HEK293 (cell line): ENCODE data around the gene GRIK4.

Experiments used
- CTCF ChIA-PET: fragments of 350-600 bp; formaldehyde crosslinking; extraction: SDS; loops from one replicate; lab custom pipeline; 2021; ENCODE audit warnings: antibody characterized with exemption; lab: Yijun Ruan, JAX
- POLR2A ChIA-PET: fragments of 300-600 bp; formaldehyde crosslinking; extraction: SDS; loops from one replicate; lab custom pipeline; 2020; ENCODE audit warnings: antibody characterized with exemption, inconsistent platforms; lab: Yijun Ruan, JAX
- H3K27ac ChIP-seq: fragments of 200-500 bp; sonication (Bioruptor generic); 2 replicates; pipeline ENCODE4 v1.5.1; 2014; ENCODE audit warnings: low read depth, low read length, control low read depth, inconsistent platforms; ENCODE audit errors: extremely low read depth
- H3K36me3 ChIP-seq, 2 experiments: fragments of 200-500 bp in 1 of 2; sonication (Bioruptor generic) in 1 of 2; 1 replicate in 1 of 2; 2 replicates in 1 of 2; pipeline ENCODE4 v1.5.1; 2014 to 2017; ENCODE audit warnings: inconsistent platforms in 2 of 2, low read length in 2 of 2; ENCODE audit not compliant: control insufficient read depth in 2 of 2, insufficient read depth in 1 of 2
- H3K4me1 ChIP-seq: fragments of 200-500 bp; sonication (Bioruptor generic); 2 replicates; pipeline ENCODE4 v1.5.1; 2014; ENCODE audit warnings: mild to moderate bottlenecking, low read length, inconsistent platforms; ENCODE audit not compliant: control insufficient read depth, insufficient read depth
- H3K4me3 ChIP-seq: 2 replicates; pipeline ENCODE4 v1.5.1; 2011; ENCODE audit warnings: low read depth, mild to moderate bottlenecking, control low read depth, low read length, moderate library complexity
- H3K9me3 ChIP-seq: fragments of 200-500 bp; sonication (Bioruptor generic); 2 replicates; pipeline ENCODE4 v1.5.1; 2014; ENCODE audit warnings: low read depth, low read length, inconsistent platforms; ENCODE audit not compliant: control insufficient read depth, insufficient read depth
- EGR2 ChIP-seq: fragments of 450-650 bp; formaldehyde crosslinking; IDR thresholded peaks from 2 replicates; pipeline ENCODE4 v1.5.1; 2016; ENCODE audit warnings: low read depth, missing biosample characterization, missing genetic modification characterization
- GLIS2 ChIP-seq: fragments of 450-650 bp; formaldehyde crosslinking; IDR thresholded peaks from 2 replicates; pipeline ENCODE4 v1.5.1; 2016; ENCODE audit warnings: missing biosample characterization, missing genetic modification characterization
- IKZF3 ChIP-seq: fragments of 450-650 bp; IDR thresholded peaks from 2 replicates; pipeline ENCODE4 v1.5.0; 2018; ENCODE audit warnings: missing biosample characterization, mild to moderate bottlenecking, missing genetic modification characterization, moderate library complexity
- REPIN1 ChIP-seq: fragments of 450-650 bp; formaldehyde crosslinking; IDR thresholded peaks from 2 replicates; pipeline ENCODE4 v1.5.1; 2017; ENCODE audit warnings: missing biosample characterization, missing genetic modification characterization, low read depth
- ZBTB10 ChIP-seq: fragments of 450-650 bp; formaldehyde crosslinking; IDR thresholded peaks from 2 replicates; pipeline ENCODE4 v1.5.1; 2016; ENCODE audit warnings: missing biosample characterization, missing genetic modification characterization
- ZBTB20 ChIP-seq: fragments of 450-650 bp; formaldehyde crosslinking; IDR thresholded peaks from 2 replicates; pipeline ENCODE4 v1.5.1; 2016; ENCODE audit warnings: missing biosample characterization, missing genetic modification characterization
- ZFHX2 ChIP-seq: fragments of 450-650 bp; formaldehyde crosslinking; conservative IDR thresholded peaks from 2 replicates; pipeline ENCODE4 v1.5.1; 2016; ENCODE audit warnings: missing biosample characterization, missing genetic modification characterization
- ZFP37 ChIP-seq: fragments of 450-650 bp; formaldehyde crosslinking; IDR thresholded peaks from 2 replicates; pipeline ENCODE4 v1.5.1; 2016; ENCODE audit warnings: missing biosample characterization, missing genetic modification characterization
- ZNF112 ChIP-seq: fragments of 450-650 bp; formaldehyde crosslinking; IDR thresholded peaks from 2 replicates; pipeline ENCODE4 v1.5.0; 2017; ENCODE audit warnings: missing biosample characterization, missing genetic modification characterization
- ZNF169 ChIP-seq: fragments of 450-650 bp; formaldehyde crosslinking; IDR thresholded peaks from 2 replicates; pipeline ENCODE4 v1.5.1; 2016; ENCODE audit warnings: missing biosample characterization, missing genetic modification characterization
- ZNF175 ChIP-seq: fragments of 450-650 bp; formaldehyde crosslinking; IDR thresholded peaks from 2 replicates; pipeline ENCODE4 v1.5.1; 2016; ENCODE audit warnings: missing biosample characterization, missing genetic modification characterization
- ZNF184 ChIP-seq: fragments of 450-650 bp; IDR thresholded peaks from 2 replicates; pipeline ENCODE4 v1.5.1; 2018; ENCODE audit warnings: missing biosample characterization, mild to moderate bottlenecking, missing genetic modification characterization
- ZNF211 ChIP-seq: fragments of 450-650 bp; formaldehyde crosslinking; IDR thresholded peaks from 2 replicates; pipeline ENCODE4 v1.5.1; 2016; ENCODE audit warnings: low read depth, missing biosample characterization, missing genetic modification characterization
- ZNF266 ChIP-seq: fragments of 450-650 bp; formaldehyde crosslinking; IDR thresholded peaks from 2 replicates; pipeline ENCODE4 v1.5.1; 2016; ENCODE audit warnings: missing biosample characterization, missing genetic modification characterization, low read depth
- ZNF292 ChIP-seq: fragments of 450-650 bp; formaldehyde crosslinking; IDR thresholded peaks from 2 replicates; pipeline ENCODE4 v1.5.1; 2016; ENCODE audit warnings: low read depth, missing biosample characterization, missing genetic modification characterization, borderline replicate concordance
- ZNF473 ChIP-seq: fragments of 450-650 bp; formaldehyde crosslinking; IDR thresholded peaks from 2 replicates; pipeline ENCODE4 v1.5.1; 2017; ENCODE audit warnings: missing biosample characterization, missing genetic modification characterization
- ZNF488 ChIP-seq: fragments of 450-650 bp; formaldehyde crosslinking; IDR thresholded peaks from 2 replicates; pipeline ENCODE4 v1.5.1; 2016; ENCODE audit warnings: missing biosample characterization, missing genetic modification characterization
- ZNF514 ChIP-seq: fragments of 450-650 bp; formaldehyde crosslinking; IDR thresholded peaks from 2 replicates; pipeline ENCODE4 v1.5.1; 2016; ENCODE audit warnings: missing biosample characterization, missing genetic modification characterization
- ZNF561 ChIP-seq: fragments of 450-650 bp; IDR thresholded peaks from 2 replicates; pipeline ENCODE4 v1.5.1; 2018; ENCODE audit warnings: missing biosample characterization, missing genetic modification characterization, borderline replicate concordance
- ZNF580 ChIP-seq: fragments of 450-650 bp; formaldehyde crosslinking; IDR thresholded peaks from 2 replicates; pipeline ENCODE4 v1.5.1; 2016; ENCODE audit warnings: missing biosample characterization, missing genetic modification characterization
- ZNF677 ChIP-seq: fragments of 450-650 bp; IDR thresholded peaks from 2 replicates; pipeline ENCODE4 v1.5.0; 2018; ENCODE audit warnings: missing biosample characterization, mild to moderate bottlenecking, missing genetic modification characterization, moderate library complexity
- ZNF791 ChIP-seq: fragments of 450-650 bp; formaldehyde crosslinking; IDR thresholded peaks from 2 replicates; pipeline ENCODE4 v1.5.1; 2016; ENCODE audit warnings: missing biosample characterization, missing genetic modification characterization
- ZNF830 ChIP-seq: fragments of 450-650 bp; IDR thresholded peaks from 2 replicates; pipeline ENCODE4 v1.5.0; 2018; ENCODE audit warnings: missing biosample characterization, missing genetic modification characterization, low read depth, mild to moderate bottlenecking, moderate library complexity
- ZSCAN4 ChIP-seq: fragments of 450-650 bp; formaldehyde crosslinking; IDR thresholded peaks from 2 replicates; pipeline ENCODE4 v1.5.1; 2017; ENCODE audit warnings: missing biosample characterization, missing genetic modification characterization

GRIK4 gene

GRCh38 chr11:120880498-120881175 is 369.1 kb downstream of the GRIK4 start (continued):
- TF ChIP-seq ZBTB10 (tag by site-specific recombination), result no peak
- TF ChIP-seq ZSCAN4, result no peak
- no peak for TF ChIP-seq REPIN1 (tag by site-specific recombination)
- no peak for TF ChIP-seq ZNF175 (tag by site-specific recombination)

GRCh38 chr11:120881596-120881995 is 370.0 kb downstream of the GRIK4 start:
- TF ChIP-seq EGR2 (tag by site-specific recombination), result 0 out of 2 replicates have a peak, but pooled peaks have one; percentile 25
- TF ChIP-seq IKZF3 (tag by site-specific recombination), result no peak
- peak; percentile 17; the same call in 1 of the 2 replicates for TF ChIP-seq ZFHX2 (tag by site-specific recombination)
- TF ChIP-seq ZNF211 (tag by site-specific recombination), result no peak
- no peaks in the 10 kb centered on the region for H3K36me3 ChIP-seq
- H3K4me1 ChIP-seq, result no peaks in the 10 kb centered on the region
- ChIA-PET POLR2A (no interaction called here), CTCF (interaction anchor here (0.7 kb wide), 1 partner anchor 79 kb away, joined by 3 read pairs; no protein-coding TSS in a partner anchor)
- H3K4me3 ChIP-seq, result no peak overlapping the region
- no peaks in the 10 kb centered on the region for H3K9me3 ChIP-seq
- H3K27ac ChIP-seq, result no peak overlapping the region

- H3K36me3 ChIP-seq, result no peaks in the 10 kb centered on the region
- H3K27ac ChIP-seq, result no peak overlapping the region
- H3K9me3 ChIP-seq, result no peaks in the 10 kb centered on the region
- POLR2A ChIA-PET, result no interaction called here
- no peak for TF ChIP-seq ZNF561 (tag by site-specific recombination)
- no peak for TF ChIP-seq ZNF580 (tag by site-specific recombination)
- TF ChIP-seq ZNF292 (tag by site-specific recombination), result no peak
- TF ChIP-seq, all 188 proteins: peak for 0
- Histone ChIP-seq H3K4me1 (no peaks in the 10 kb centered on the region), H3K4me3 (no peak overlapping the region)
- CTCF ChIA-PET, result interaction anchor here (0.7 kb wide), 1 partner anchor 79 kb away, joined by 3 read pairs; no protein-coding TSS in a partner anchor
Measured at GRCh38 chr11:120882175-120882574, 370.6 kb downstream of the GRIK4 start.

GRCh38 chr11:120883404-120884080 is 372.0 kb downstream of the GRIK4 start:
- H3K9me3 ChIP-seq, result no peaks in the 10 kb centered on the region
- CTCF ChIA-PET, result interaction anchor here (0.5 to 1.7 kb wide), 4 partner anchors 26 to 311 kb away, joined by 3 to 4 read pairs (median 4); no protein-coding TSS in a partner anchor
- H3K27ac ChIP-seq, result no peak overlapping the region
- H3K4me1 ChIP-seq, result no peaks in the 10 kb centered on the region
- POLR2A ChIA-PET, result no interaction called here
- no peak overlapping the region for H3K4me3 ChIP-seq
- H3K36me3 ChIP-seq, result no peaks in the 10 kb centered on the region
- TF ChIP-seq ZBTB20 (tag by site-specific recombination) (no peak), ZNF677 (tag by site-specific recombination) (no peak), ZNF169 (no peak), ZFP37 (tag by site-specific recombination) (no peak), ZNF561 (tag by site-specific recombination) (no peak), ZNF112 (tag by site-specific recombination) (no peak), ZNF514 (tag by site-specific recombination) (no peak), ZNF830 (tag by site-specific recombination) (no peak), ZNF266 (no peak), ZNF184 (tag by site-specific recombination) (no peak), GLIS2 (tag by site-specific recombination) (no peak), ZNF473 (tag by site-specific recombination) (no peak), IKZF3 (tag by site-specific recombination) (no peak), ZNF791 (tag by site-specific recombination) (no peak), ZNF488 (no peak)
